NCI-H1048 (cell line): ENCODE results near the gene CUTC.
"Not testable (repeated sequence)": the region's sequence is repeated elsewhere in the genome, so short reads cannot be mapped to it uniquely, and the experiment has no call there.

Source experiments
- DNase-seq: peaks from one replicate; lab custom pipeline; 2025; lab: John Stamatoyannopoulos, UW

The CUTC gene, protein sequence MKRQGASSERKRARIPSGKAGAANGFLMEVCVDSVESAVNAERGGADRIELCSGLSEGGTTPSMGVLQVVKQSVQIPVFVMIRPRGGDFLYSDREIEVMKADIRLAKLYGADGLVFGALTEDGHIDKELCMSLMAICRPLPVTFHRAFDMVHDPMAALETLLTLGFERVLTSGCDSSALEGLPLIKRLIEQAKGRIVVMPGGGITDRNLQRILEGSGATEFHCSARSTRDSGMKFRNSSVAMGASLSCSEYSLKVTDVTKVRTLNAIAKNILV

DNA sequence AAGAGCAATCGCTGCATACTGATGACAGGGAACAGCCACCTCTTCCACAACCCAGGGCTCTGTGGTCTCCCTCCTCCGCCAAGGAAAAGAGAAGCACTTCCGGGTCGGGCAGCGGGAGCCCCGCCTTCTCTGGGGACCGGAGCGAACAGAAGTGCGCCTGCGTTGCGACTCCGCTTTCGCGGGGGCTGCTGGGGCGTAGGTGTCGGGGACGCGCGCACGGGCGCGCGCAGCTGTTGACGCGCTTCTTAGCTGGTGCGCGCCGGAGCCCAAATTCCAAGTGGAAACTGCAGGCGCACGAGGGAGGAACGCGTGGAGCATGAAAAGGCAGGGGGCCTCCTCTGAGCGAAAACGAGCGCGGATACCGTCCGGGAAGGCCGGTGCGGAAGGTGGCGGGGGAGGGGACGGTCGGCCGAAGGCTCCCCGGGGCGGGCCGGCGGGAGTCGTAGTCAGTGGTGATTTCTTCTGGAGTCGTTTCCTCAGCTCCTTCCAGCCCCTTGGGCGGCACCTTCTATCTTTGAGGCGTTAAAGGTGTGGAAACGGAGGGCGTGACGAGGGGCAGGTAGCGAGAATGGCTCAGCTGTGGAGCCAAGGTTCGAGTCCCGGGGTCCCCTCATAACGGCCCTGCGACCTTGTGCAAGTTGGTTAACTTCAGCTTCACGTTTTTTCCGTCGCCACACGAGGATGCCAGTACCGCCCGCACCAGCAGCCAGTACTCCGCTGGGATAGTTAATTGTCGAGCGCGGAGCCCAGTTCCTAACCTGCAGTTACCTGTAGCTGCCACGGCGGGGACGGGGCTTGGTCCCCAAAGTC lies at the start of gene CUTC, which contains the start of gene COX15:
Gene CUTC, plus strand, starts transcription at position 202 of the 810 bp plus-strand sequence. Its CDS starts 115 bp downstream, at position 317.
Gene COX15, minus strand, starts transcription at position 95 of the 810 bp plus-strand sequence. Its CDS starts 78 bp downstream, at position 17.
- peak; percentile 85 for DNase-seq

DNA sequence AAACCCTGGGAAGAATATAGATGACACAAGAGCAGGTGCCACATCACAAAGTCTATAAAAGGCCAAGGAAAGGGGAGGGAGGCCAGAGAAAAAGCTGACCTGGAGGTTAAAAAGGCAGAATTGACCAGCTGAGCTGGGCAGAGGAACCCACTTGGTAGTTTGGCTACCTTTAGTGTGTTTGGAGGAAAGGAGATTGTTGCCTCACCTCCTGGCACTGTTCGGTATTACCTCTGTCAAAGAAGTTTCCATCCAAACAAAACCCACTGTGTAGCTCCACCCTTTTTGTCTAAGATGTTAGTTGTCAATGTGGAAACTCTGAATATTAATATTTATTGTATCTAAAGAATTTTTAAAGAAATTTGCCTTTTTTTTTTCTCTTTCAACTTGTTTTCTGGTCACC lies 49.3 kb upstream of the CUTC start:
- no peak for DNase-seq

DNA sequence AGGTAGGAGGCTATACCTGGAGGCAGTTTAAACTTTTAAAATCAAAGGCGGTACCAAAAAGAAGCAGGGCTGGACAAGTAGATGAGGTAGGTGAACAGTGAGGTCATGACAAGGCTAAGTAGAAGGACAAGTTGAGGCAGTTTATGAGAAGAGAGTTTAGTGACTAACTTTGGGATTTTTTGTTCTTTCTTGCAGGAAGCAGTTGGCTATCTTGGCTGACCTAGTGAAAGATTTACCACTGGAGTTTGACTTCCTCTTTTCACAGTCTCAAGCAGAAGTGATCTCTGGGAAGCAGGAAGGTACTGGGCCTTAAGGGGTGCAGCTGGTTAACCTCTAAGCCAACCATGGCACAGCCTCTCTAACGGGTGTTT lies 46.5 kb upstream of the CUTC start:
- no peak for DNase-seq

DNA sequence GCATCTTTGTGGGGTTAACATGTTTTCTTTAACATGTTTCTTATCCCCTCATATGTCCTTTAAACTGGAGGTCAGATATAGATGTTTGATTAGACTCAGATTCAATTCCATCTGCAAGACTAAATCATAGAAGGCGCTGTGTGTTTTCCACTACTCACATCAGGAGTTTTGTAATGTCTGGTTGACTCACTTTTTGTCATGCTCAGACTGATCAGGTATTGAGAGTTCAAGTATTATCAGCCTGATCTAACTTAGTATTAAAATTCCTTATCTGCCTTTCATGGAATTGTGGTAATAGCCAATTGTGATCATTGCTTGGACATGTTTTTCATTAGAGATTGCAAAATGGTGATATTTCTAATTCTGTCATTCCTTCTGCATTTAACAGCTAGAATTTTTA lies 42.6 kb upstream of the CUTC start:
- DNase-seq, result no peak

DNA sequence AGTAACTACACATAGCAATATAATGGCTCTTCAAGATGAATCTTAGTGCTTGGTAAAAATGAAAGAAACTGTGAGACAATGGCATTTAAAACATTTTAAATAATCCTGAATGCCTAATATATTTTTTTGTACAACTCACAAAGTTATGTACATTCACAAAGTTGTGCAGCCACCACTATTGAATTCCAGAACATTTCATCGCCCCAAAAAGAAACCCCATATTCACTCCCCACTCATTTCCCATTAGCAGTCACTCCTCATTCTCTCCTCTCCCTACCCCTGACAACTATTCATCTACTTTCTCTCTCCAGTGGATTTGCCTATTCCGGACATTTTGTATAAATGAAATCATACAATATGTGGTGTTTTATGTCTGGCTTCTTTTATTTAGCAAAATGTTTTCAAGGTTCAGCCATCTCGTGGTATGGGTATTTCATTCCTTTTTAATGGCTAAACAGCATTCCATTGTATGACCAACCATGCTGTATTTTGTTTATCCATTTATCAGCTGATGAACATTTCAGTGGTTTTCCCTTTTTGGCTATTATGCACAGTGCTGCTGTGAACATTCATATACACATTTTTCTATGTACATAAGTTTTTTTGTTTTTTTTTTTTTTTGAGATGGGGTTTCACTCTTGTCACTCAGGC lies 38.0 kb upstream of the CUTC start:
- no peak for DNase-seq

DNA sequence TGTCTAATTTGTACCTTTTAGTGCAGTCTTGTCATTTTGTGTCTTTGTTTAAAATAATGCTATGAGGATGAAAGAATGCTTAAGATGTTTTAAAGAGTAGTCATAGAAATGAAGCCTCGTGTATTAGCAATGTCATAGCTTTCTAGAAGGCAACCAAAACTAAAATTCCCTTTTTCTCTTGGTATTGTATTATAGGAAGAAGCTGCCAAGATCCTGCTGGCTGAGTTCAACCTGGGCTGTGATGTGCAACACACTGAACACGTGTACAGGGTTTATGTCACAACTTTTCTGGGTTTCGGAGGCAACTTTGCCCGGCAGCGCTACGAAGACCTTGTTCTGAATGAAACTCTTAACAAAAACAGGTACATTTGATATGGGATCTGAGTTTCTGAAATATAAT lies 36.3 kb upstream of the CUTC start:
- no peak for DNase-seq

DNA sequence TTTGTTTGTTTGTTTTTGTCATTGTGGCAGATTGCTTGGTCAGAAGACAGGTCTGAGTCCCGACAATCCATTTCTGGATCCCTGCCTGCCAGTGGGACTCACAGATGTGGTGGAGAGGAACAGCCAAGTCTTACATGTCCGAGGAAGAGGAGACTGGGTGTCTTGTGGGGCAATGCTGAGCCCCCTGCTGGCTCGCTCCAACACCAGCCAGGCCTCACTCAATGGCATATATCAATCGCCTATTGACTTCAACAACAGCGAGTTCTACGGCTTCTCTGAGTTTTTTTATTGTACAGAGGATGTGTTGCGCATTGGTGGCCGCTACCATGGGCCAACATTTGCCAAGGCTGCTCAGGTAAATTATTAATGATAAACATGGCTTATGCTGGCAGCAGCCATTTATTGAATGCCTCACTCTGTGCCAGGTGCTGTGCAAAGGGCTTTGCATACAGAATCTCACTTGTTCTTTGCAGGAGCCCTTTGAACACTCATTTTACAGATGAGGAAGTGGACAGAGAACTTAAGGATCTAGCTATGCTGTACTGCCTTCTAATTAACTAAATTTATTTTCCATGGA lies 33.4 kb upstream of the CUTC start:
- no peak for DNase-seq

DNA sequence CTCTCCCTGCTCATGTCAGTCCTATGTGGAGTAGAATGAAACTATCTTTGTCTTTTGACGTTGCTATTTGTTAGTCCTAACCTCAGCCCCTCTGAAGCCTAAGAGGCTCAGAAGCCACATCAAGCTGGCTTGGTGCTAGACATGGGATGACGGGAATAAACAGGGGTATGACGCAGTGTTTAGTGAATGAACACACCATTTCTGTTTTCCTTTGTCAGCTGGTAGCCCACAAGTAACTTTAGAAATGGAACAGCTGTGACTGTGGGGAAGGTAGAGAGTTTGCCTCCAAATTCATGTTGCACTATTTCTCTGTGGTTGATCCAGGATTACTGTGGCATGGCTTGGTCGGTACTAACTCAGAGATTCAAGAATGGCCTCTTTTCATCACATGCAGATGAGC lies 31.4 kb upstream of the CUTC start:
- DNase-seq, result no peak

DNA sequence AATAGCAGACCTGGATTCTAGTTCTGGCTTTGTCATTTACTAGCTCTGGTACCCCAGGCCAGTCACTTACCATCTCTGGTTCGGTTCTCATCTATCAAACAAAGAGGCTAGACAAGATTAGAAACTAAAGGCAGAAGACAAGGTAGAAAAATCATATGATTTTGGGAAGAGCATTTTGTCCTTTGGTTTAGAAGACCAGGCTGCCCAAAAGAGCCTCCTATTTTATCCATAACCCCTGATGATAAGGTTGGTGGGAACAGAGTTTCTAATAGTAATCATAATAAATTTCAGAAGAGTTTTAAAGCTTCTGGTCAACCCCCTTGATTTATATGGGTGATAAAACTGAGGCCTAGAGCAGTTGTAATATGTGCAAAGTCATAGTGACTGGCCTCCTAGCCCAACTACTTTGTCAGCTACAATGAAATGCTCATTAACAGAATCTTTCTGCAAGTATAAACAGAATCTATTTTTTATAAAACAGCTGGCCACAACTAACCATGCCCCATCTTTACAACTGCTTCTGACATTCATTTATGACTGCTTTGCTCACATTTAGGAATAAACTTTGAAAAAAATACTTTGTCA lies 23.5 kb upstream of the CUTC start:
- no peak for DNase-seq

DNA sequence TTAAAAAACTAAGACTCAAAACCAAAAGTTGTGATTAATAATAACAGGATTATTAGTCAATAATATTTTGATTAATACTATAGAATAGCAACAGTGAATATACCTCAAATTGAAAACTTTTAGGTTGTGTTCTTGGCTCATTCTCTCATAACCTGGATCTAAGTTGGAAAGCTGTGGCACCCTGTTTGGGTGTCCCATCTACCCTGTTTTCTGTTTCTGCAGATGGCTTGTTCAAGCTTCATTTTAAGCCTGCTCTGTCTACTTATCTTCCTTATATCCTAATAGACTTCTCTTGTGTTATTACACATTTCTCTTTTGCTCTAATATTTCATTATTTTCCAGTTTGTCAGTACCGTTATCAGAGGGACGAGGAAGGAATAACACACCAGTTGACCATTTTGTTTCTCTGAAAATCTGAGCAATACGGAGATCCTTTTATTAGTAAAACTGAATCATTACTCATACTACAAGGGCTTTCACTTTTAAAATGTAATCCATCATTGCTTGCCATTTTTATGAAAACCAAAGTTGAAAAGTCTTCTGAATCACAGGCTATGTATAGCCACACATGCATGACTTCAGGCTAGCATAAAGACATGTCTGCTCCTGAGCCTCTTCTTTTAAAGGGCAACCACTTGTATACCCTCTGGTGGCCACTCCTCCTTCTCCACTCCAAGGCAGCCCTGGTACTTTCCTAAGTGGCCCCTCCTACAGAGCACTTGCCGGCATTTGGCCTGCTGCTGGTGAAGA lies 22.4 kb upstream of the CUTC start:
- no peak for DNase-seq

DNA sequence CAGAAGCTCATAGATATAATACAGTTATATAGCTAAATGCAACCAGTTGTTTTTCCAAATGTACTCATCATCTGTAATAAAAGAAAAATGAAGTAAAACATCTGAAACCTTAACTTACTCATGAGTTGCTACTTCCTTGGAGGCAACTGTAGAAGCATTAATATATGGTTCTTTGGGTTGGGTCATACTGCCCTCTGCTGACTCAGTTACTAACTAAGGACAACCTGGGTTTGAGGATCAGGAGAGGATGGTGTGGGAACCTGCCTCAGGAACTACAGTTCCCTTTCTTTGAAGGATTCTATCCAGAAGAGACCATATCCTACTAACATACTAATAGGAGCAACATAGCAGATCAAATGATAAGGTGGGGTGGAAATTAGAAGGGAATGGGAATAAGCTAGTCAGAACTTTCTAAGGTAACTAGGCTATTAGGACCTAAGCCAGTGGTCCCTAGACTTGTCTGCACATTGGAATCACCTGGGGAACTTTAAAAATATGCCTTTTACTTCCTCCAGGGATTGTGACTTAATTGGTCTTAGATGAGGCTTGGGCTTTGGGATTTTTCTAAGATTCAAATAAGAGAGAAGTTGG lies 20.8 kb upstream of the CUTC start:
- peak; percentile 13 for DNase-seq

DNA sequence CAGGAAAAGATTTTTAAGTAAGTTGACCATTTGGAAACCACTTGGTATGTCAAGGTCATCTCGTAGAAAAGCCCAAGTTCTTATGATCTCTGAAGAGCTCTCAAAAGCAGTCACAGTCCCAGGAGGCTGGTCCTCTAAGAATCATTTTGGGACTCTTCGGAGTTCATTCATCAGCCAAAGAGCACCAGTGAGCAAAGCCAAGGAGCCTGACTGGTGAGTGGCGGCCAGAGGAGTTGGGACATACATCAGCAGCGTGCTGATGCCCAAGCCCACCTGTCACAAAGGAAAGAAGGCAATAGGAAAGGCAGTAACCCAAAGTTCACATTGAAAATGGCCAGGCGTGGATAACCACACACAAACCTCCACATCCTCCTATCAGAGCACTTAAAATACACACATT lies 17.6 kb upstream of the CUTC start:
- no peak for DNase-seq

DNA sequence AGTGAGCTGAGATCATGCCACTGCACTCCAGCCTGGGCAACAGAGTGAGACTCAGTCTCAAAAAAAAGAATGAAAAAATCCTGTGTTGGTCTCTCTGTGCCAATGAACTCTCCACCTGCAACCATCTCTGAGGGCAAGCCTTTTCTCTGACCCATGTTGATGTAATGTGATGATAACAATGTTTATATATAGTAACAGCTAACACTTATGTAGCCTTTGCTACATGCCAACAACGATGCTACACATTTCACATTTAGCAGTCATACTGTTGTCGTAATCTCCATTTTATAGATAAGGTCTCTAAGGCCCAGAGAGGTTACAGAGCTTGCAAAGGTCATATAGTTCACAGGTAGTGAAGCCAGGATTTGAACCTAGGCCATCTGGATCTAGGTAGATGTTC lies 11.6 kb upstream of the CUTC start:
- no peak for DNase-seq

DNA sequence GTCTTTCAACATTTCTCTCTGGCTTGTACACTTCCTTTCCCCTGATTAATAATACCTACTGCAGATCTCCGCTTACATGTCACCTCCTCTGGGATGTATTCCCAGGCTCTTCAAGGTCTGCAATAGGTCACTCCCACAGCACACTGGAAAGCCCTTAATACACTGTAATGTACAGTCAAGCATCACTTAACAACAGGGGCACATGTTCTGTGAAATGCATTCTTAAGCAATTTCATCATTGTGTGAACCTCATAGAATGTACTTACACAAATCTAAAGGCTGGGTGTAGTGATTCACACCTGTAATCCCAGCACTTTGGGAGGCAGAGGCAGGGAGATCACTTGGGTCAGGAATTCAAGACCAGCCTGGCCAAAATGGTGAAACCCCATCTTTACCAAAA lies 2.0 kb upstream of the CUTC start:
- DNase-seq, result no peak

DNA sequence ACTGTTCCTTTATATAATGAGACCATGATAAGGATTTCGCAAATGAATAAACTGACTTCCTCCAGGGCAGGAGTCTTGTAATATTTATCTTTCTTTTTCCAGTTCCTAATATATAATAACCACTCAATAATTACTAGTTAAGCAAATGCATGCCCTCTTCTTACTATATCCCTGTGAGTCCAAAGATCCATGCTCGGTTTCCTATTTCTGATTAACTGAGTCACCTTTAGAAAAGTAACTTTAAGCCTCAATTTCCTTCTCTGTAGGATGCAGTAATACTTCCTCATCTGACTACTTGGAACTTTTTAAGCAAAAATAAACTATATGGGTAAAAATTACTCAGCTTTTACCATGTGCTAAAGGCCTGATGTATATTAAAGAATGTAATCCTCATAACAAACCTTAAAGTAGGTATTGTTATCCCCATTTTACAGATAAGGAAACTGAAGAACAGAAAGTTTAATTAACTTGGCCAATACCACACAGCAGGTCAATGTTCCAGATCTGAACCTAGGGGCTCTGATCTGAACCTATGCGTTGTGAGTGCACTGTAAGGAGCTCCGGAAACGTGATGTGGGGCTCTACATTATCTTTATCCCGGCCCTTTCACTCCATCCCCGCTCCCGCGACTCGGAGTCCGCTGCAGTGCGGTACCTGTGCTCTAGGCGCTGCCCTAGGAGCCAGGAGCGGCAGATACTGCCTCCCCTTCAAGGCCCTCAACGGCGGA lies 565 bp upstream of the CUTC start:
- no peak for DNase-seq

DNA sequence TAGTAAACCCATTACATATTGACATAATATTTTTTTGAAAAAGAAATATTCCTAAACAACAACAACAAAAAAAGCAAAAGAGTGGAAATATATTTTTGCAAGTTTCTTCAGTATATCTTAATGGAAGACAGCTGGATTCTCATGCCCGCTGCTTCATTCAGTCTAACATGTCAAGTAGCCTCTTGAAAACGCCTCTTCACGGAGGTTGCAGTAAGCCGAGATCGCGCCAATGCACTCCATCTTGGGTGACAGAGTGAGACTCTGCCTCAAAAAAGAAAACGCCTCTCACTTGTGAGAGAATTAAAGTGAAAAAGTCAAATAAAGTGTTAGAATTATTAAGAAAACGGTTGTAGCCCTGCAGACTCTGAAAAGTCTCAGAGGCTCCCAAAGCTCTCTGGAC lies 1.3 kb downstream of the CUTC start:
- no peak for DNase-seq

DNA sequence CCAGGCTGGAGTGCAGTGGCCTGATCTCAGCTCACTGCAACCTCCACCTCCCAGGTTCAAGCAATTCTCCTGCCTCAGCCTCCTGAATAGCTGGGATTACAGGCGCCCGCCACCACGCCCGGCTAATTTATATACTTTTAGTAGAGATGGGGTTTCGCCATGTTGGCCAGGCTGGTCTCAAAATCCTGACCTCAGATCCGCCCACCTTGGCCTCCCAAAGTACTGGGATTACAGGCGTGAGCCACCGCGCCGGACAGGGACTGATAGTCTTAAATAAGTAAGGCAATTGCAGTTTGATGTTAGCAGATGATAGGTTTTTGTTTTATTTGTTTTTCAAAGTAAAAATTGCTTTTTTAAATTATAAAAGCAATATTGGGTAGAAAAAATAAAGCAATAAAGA lies 2.1 kb downstream of the CUTC start:
- not testable (repeated sequence) for DNase-seq

DNA sequence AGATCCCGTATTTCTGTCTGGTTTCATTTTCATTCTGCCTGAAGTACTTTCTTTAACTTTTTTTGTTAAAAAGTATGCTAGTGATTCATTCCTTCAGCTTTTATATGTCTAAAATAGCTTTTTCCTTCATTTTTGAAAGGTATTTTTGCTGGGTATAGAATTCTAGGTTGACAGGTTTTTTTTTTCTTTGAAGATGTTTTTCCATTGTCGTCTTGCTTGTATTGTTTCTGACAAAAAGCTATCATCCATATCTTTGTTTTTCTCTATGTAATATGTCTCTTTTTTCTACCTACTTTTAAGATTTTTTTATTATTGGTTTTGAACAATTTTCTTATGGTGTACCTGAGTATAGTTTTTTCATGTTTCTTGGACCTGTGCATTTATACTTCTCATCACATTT lies 8.2 kb downstream of the CUTC start:
- no peak for DNase-seq

DNA sequence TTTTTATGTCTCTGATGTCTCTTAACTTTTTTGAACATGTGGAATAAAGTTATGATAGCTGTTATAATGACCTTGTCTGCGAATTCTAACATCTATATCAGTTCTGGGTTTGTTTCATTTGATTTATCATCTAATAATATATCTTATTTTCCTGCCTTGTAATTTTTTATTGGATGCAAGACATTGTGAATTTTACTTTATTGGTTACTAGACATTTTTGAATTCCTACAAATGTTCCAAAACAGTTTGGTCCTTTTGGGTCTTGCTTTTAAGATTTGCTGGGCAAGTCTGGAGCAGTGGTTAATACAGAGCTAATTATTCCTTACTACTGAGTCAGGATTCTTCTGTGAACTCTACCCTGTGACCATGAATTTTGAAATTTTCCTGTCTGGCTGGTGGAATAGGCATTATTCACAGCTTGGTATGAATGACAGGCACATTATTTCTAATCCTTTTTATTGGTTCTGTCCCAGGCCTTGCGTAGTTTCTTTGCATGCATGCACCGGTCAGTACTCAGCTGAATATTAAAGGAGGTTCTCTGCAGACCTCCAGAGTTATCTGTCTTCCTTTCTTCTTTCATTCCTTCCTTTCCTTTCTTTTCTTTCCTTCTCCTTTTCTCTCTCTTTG lies 9.0 kb downstream of the CUTC start:
- DNase-seq, result no peak

DNA sequence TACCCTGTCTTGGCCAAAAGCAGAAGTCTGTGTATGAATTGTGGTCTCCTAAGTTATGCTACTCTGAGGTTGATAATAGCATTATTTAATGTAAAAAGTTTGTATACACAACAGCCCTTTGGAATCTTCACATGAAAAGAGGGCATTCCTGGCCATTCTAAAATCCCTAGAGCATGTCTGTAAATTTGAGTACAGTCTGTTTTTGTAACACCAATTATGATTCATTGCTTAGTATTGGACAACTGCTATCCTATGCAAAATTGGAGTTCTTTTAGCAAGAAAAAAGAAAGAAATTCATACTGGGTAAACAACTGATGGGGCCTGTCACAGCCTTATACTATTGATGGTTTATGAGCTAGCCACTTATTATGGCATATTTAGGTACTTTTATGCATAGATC lies 10.2 kb downstream of the CUTC start:
- DNase-seq, result no peak
